Trophoblast cell (in vitro differentiated cells and primary cell): ENCODE measurements around the gene GAPDH.
"Not testable (repeated sequence)": the region's sequence is repeated elsewhere in the genome, so short reads cannot be mapped to it uniquely, and the experiment has no call there.

Experiments
- DNase-seq, 2 donors: peaks; one replicate each; pipeline ENCODE4 v3.0.0-alpha.2; 2016
- H2AFZ ChIP-seq: 2 replicates; pipeline ENCODE4 v1.6.1; 2013; ENCODE audit warnings: low read length, moderate library complexity, mild to moderate bottlenecking; ENCODE audit not compliant: insufficient read depth, poor library complexity
- H2AK5ac ChIP-seq: 2 replicates; pipeline ENCODE4 v1.6.1; 2013; ENCODE audit warnings: mild to moderate bottlenecking, low read length
- H2BK120ac ChIP-seq: 2 replicates; pipeline ENCODE4 v1.6.1; 2013; ENCODE audit warnings: low read length, mild to moderate bottlenecking, moderate library complexity; ENCODE audit not compliant: insufficient read depth, poor library complexity
- H2BK12ac ChIP-seq: 2 replicates; pipeline ENCODE4 v1.6.1; 2013; ENCODE audit warnings: mild to moderate bottlenecking, low read length, moderate library complexity
- H2BK5ac ChIP-seq: 2 replicates; pipeline ENCODE4 v1.6.1; 2013; ENCODE audit warnings: low read length, low read depth, moderate library complexity, mild to moderate bottlenecking; ENCODE audit not compliant: poor library complexity
- H3K14ac ChIP-seq: 2 replicates; pipeline ENCODE4 v1.6.1; 2013; ENCODE audit warnings: mild to moderate bottlenecking, low read length
- H3K18ac ChIP-seq: 2 replicates; pipeline ENCODE4 v1.6.1; 2013; ENCODE audit warnings: mild to moderate bottlenecking, low read length
- H3K23ac ChIP-seq: 2 replicates; pipeline ENCODE4 v1.6.1; 2013; ENCODE audit warnings: low read length
- H3K27ac ChIP-seq: 2 replicates; pipeline ENCODE4 v1.5.1; 2013; ENCODE audit warnings: low read depth, mild to moderate bottlenecking, inconsistent platforms, low read length, moderate library complexity
- H3K27me3 ChIP-seq: 2 replicates; pipeline ENCODE4 v1.6.1; 2013; ENCODE audit warnings: inconsistent platforms, mild to moderate bottlenecking, low read length, moderate library complexity; ENCODE audit not compliant: insufficient read depth
- H3K36me3 ChIP-seq, 2 experiments: 1 replicate in 1 of 2; 2 replicates in 1 of 2; pipeline ENCODE4 v1.6.1; 2013; ENCODE audit warnings: low read length in 2 of 2, mild to moderate bottlenecking in 2 of 2, moderate library complexity in 1 of 2; ENCODE audit not compliant: insufficient read depth in 2 of 2, control insufficient read depth in 1 of 2
- H3K4ac ChIP-seq: 2 replicates; pipeline ENCODE4 v1.6.1; 2013; ENCODE audit warnings: low read depth, mild to moderate bottlenecking, low read length, moderate library complexity
- H3K4me1 ChIP-seq, 2 experiments: 1 replicate in 1 of 2; 2 replicates in 1 of 2; pipeline ENCODE4 v1.6.1; 2013; ENCODE audit warnings: low read length in 2 of 2, mild to moderate bottlenecking in 2 of 2, moderate library complexity in 1 of 2; ENCODE audit not compliant: insufficient read depth in 2 of 2, control insufficient read depth in 1 of 2
- H3K4me2 ChIP-seq: 2 replicates; pipeline ENCODE4 v1.6.1; 2013; ENCODE audit warnings: inconsistent platforms, mild to moderate bottlenecking, low read length, moderate library complexity
- H3K4me3 ChIP-seq: 2 replicates; pipeline ENCODE4 v1.5.1; 2013; ENCODE audit warnings: mild to moderate bottlenecking, low read depth, low read length, inconsistent platforms
- H3K79me1 ChIP-seq: one replicate; pipeline ENCODE4 v1.6.1; 2013; ENCODE audit warnings: low read length
- H3K79me2 ChIP-seq: 2 replicates; pipeline ENCODE4 v1.6.1; 2013; ENCODE audit warnings: low read length, mild to moderate bottlenecking; ENCODE audit not compliant: control insufficient read depth, insufficient read depth, poor library complexity
- H3K9ac ChIP-seq: 2 replicates; pipeline ENCODE4 v1.6.1; 2013; ENCODE audit warnings: mild to moderate bottlenecking, low read length
- H3K9me3 ChIP-seq: 2 replicates; pipeline ENCODE4 v1.6.1; 2013; ENCODE audit warnings: low read depth, mild to moderate bottlenecking, control low read depth, inconsistent platforms, low read length; ENCODE audit not compliant: insufficient read depth
- H4K12ac ChIP-seq: 2 replicates; pipeline ENCODE4 v1.6.1; 2013; ENCODE audit warnings: low read depth, mild to moderate bottlenecking, low read length, moderate library complexity
- H4K8ac ChIP-seq: 2 replicates; pipeline ENCODE4 v1.6.1; 2013; ENCODE audit warnings: low read depth, mild to moderate bottlenecking, low read length, moderate library complexity
- H4K91ac ChIP-seq: one replicate; pipeline ENCODE4 v1.6.1; 2013; ENCODE audit warnings: low read depth, mild to moderate bottlenecking, low read length, moderate library complexity
- WGBS: extraction: QIAGEN DNeasy Blood & Tissue Kit; methylation state at CpG from one replicate; pipeline ENCODE4 v1.1.7; 2013; ENCODE audit warnings: missing lambda C conversion rate; ENCODE audit not compliant: insufficient read length, insufficient coverage; ENCODE audit errors: extremely low coverage; 5-methylcytosine and 5-hydroxymethylcytosine counted together

Gene GAPDH

DNA sequence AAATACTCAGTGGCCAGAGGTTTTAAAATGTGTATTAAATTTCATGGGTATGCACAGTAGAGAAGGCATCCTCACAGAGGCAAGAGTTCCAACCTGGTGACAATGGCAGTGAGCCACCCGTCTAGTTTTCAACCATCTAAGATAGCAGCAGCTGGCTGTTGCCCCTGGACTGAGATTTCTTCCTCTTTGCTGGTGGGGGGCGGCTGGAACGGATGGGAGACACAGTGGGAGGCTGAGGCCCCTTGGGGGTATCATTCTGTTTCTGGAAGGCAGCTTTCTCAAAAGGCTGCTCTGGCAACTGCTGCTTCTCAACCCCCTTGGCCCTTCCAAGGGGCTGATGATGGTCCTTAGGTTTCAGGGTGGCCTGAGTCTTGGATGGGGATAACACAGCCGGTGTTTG, 22.5 kb downstream of the GAPDH start:
- H3K4me3 ChIP-seq: no peak overlapping the region
- no peak overlapping the region for H4K91ac ChIP-seq
- H3K4ac ChIP-seq: no peak overlapping the region
- H3K36me3 ChIP-seq: peaks cover 31 to 39% of the 10 kb centered on the region in 2 experiments
- no peak overlapping the region for H2AK5ac ChIP-seq
- no peak for DNase-seq
- no peak overlapping the region for H3K4me2 ChIP-seq
- H3K27ac ChIP-seq: no peak overlapping the region
- no peak overlapping the region for H2AFZ ChIP-seq
- H3K23ac ChIP-seq: no peak overlapping the region
- H3K79me1 ChIP-seq: peaks cover 4% of the 10 kb centered on the region
- peaks cover 5% of the 10 kb centered on the region for H3K79me2 ChIP-seq
- no peaks in the 10 kb centered on the region for H3K27me3 ChIP-seq
- no peak overlapping the region for H2BK5ac ChIP-seq
- no peak overlapping the region for H2BK120ac ChIP-seq
- H4K8ac ChIP-seq: no peak overlapping the region
- no peak overlapping the region for H3K18ac ChIP-seq
- H2BK12ac ChIP-seq: no peak overlapping the region
- H4K12ac ChIP-seq: no peak overlapping the region
- peaks cover 12 to 17% of the 10 kb centered on the region in 2 experiments for H3K4me1 ChIP-seq
- no peak overlapping the region for H3K14ac ChIP-seq
- peaks cover 3% of the 10 kb centered on the region for H3K9me3 ChIP-seq
- H3K9ac ChIP-seq: no peak overlapping the region
- WGBS: no CpG with 5 or more reads among the region's 4 CpGs

DNA sequence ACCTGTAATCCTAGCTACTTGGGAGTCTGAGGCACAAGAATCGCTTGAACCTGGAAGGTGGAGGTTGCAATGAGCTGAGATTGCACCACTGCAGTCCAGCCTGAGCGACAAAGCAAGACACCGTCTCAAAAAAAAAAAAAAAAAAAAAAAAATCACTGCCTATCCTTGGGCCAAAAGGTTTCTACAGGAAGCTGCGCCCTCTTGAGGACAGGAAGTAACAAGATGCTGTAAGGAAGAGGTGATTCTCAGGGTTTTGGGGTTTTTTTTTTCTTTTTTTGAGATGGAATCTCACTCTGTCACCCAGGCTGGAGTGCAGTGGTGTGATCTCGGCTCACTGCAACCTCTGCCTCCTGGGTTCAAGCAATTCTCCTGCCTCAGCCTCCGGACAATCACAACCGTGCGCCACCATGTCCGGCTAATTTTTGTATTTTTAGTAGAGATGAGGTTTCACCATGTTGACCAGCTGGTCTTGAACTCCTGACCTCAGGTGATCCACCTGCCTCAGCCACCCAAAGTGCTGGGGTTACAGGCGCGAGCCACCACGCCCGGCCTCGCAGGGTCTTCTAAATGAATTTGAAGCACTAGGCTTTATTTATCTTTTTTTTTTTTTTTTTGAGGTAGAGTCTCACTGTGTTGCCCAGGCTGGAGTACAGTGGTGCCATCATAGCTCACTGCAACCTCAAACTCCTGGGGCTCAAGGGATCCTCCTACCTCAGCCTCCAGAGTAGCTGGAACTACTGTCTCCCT, 23.9 kb downstream of the GAPDH start:
- no CpG with 5 or more reads among the region's 14 CpGs for WGBS
- not testable (repeated sequence) for H2BK5ac ChIP-seq, H3K4ac ChIP-seq, H3K4me3 ChIP-seq, H3K23ac ChIP-seq, H2AFZ ChIP-seq, H3K79me2 ChIP-seq, H3K18ac ChIP-seq, H3K27ac ChIP-seq, H2BK120ac ChIP-seq, H2BK12ac ChIP-seq, H3K9ac ChIP-seq, H2AK5ac ChIP-seq, H3K27me3 ChIP-seq, H4K8ac ChIP-seq, H4K12ac ChIP-seq, H3K9me3 ChIP-seq, H4K91ac ChIP-seq, H3K4me2 ChIP-seq, H3K79me1 ChIP-seq, H3K14ac ChIP-seq
- DNase-seq: peak in 1 of 2 donors; percentile 75
- peaks cover 12 to 17% of the 10 kb centered on the region in 2 experiments for H3K4me1 ChIP-seq
- H3K36me3 ChIP-seq: peaks cover 40 to 51% of the 10 kb centered on the region in 2 experiments

DNA sequence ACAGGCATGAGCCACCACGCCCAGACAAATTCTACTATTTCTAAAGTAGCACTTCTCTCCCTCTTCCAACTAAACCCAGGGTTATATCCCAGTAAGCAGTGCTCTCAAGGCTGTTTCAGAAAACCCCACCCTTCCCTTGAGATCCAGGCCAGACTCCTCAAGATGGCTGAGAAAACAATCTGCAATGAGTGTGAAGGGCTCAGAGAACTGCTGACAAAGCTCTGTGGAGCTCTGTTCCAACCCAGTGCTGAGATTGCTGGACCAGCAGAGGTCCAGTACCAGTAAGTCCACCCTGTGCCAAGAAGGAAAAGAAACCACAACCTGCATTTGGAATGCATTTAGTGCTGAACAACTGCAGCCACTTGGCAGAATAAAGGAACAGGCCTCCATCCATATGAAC, 25.2 kb downstream of the GAPDH start:
- no peak overlapping the region for H3K18ac ChIP-seq
- H2BK5ac ChIP-seq: no peak overlapping the region
- H3K23ac ChIP-seq: no peak overlapping the region
- peaks cover 8 to 13% of the 10 kb centered on the region in 2 experiments for H3K4me1 ChIP-seq
- H2AFZ ChIP-seq: no peak overlapping the region
- H3K9ac ChIP-seq: no peak overlapping the region
- peaks cover 3% of the 10 kb centered on the region for H3K9me3 ChIP-seq
- H3K4me3 ChIP-seq: no peak overlapping the region
- no CpG with 5 or more reads among the region's 1 CpG for WGBS
- no peak overlapping the region for H2BK120ac ChIP-seq
- peaks cover 5% of the 10 kb centered on the region for H3K79me2 ChIP-seq
- no peak overlapping the region for H4K91ac ChIP-seq
- no peak for DNase-seq
- H3K14ac ChIP-seq: no peak overlapping the region
- H3K36me3 ChIP-seq: peaks cover 46 to 57% of the 10 kb centered on the region in 2 experiments
- H3K27ac ChIP-seq: no peak overlapping the region
- no peak overlapping the region for H4K12ac ChIP-seq
- H3K79me1 ChIP-seq: peaks cover 4% of the 10 kb centered on the region
- no peak overlapping the region for H2AK5ac ChIP-seq
- no peak overlapping the region for H2BK12ac ChIP-seq
- H3K4ac ChIP-seq: no peak overlapping the region
- no peak overlapping the region for H4K8ac ChIP-seq
- no peak overlapping the region for H3K4me2 ChIP-seq
- no peaks in the 10 kb centered on the region for H3K27me3 ChIP-seq

DNA sequence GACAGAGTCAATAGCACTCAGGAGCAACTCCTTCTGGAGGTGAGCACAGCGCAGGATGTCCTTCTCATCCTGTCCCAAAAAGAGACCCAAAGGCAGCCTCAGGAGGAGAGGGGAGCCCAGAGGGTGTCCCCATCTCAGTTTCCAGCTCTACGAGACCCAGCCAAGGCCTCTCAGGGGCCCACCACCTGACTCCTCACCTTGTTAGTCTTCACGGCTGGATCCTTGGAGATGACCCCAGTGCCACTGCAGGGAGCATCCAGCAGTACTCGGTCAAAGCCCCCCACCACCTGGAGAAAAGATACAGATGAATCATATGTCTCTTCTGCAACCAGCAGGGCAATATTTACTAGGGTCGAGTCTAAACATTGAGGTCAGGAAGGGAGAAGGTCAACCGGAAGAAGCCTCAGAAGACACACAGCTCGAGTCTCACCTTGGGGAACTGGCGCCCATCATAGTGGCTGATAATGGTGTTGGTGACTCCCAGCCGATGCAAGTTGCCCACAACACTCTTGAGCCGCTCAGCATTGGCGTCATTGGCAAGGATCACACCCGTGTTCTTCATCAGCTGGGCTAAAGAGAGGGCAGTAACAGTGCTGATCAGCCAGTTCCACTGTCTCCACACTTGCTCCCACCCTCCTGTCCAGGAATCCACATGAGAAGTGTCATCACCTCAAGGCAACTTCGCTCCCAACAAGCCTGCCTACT, 26.3 kb downstream of the GAPDH start:
- no peaks in the 10 kb centered on the region for H3K79me2 ChIP-seq
- no peak overlapping the region for H3K18ac ChIP-seq
- H3K36me3 ChIP-seq: peaks cover 49 to 57% of the 10 kb centered on the region in 2 experiments
- peaks cover 3% of the 10 kb centered on the region for H3K9me3 ChIP-seq
- H2BK5ac ChIP-seq: no peak overlapping the region
- H2BK120ac ChIP-seq: no peak overlapping the region
- peaks cover 0 to 2% of the 10 kb centered on the region in 2 experiments for H3K4me1 ChIP-seq
- H3K79me1 ChIP-seq: peaks cover under 1% of the 10 kb centered on the region
- no peak overlapping the region for H4K12ac ChIP-seq
- no peak overlapping the region for H2BK12ac ChIP-seq
- no peak overlapping the region for H3K4me2 ChIP-seq
- no peak overlapping the region for H3K14ac ChIP-seq
- no peak overlapping the region for H2AK5ac ChIP-seq
- H3K27me3 ChIP-seq: no peaks in the 10 kb centered on the region
- H3K23ac ChIP-seq: no peak overlapping the region
- no peak overlapping the region for H3K9ac ChIP-seq
- H3K27ac ChIP-seq: no peak overlapping the region
- no CpG with 5 or more reads among the region's 13 CpGs for WGBS
- no peak overlapping the region for H2AFZ ChIP-seq
- no peak overlapping the region for H3K4ac ChIP-seq
- H3K4me3 ChIP-seq: peak overlapping the region; percentile 40
- H4K8ac ChIP-seq: no peak overlapping the region
- no peak overlapping the region for H4K91ac ChIP-seq
- DNase-seq: no peak
